ENCODE measurements around the gene LYZ. TPM values are rescaled to one million over a fixed set of nuclear protein-coding genes. Genes with fewer than 3 reads are reported as not detected.

Gene LYZ
- total RNA-seq, 1 experiment from 2014 or later, result not detected

- no peak overlapping the region for H4K5ac ChIP-seq (ENCODE audit: insufficient read length, low read depth, low read length)
- H3K18ac ChIP-seq (ENCODE audit: insufficient read length, low read depth, low read length), result no peak overlapping the region
- H2AFZ ChIP-seq (ENCODE audit: low read length), result no peak overlapping the region
- WGBS (ENCODE audit: extremely low coverage, insufficient read length, low lambda C conversion rate), result no CpG with 5 or more reads among the region's 1 CpG
- no peak overlapping the region for H4K8ac ChIP-seq (replicated peaks; ENCODE audit: insufficient read length, low read depth, low read length)
- no peaks in the 10 kb centered on the region for H3K79me2 ChIP-seq (ENCODE audit: insufficient read depth, low read length)
- H2BK20ac ChIP-seq (ENCODE audit: low read depth, low read length, poor library complexity, severe bottlenecking), result no peak overlapping the region
- no peaks in the 10 kb centered on the region for H3K9me3 ChIP-seq (ENCODE audit: control insufficient read depth, low read depth, low read length)
- no peak overlapping the region for H3K56ac ChIP-seq (ENCODE audit: insufficient read length, low read depth, low read length)
- TF ChIP-seq CTCF (conservative IDR thresholded peaks at IDR 0.05), result no peak
- no peak overlapping the region for H2BK12ac ChIP-seq (ENCODE audit: insufficient read length, low read depth, low read length)
- no peak overlapping the region for H2BK5ac ChIP-seq (ENCODE audit: insufficient read length, low read length)
- no peak overlapping the region for H2AK5ac ChIP-seq (ENCODE audit: insufficient read length, low read length)
- H3K27me3 ChIP-seq (ENCODE audit: insufficient read depth, low read length), result no peaks in the 10 kb centered on the region
- no peaks in the 10 kb centered on the region for H3K23me2 ChIP-seq (ENCODE audit: insufficient read length, low read depth, low read length, poor library complexity, severe bottlenecking)
- H3K27me3 Mint-ChIP-seq (ENCODE audit: low read depth), result no peaks in the 10 kb centered on the region
- no peak overlapping the region for H4K91ac ChIP-seq (ENCODE audit: insufficient read length, low read depth, low read length)
- H3K27ac ChIP-seq (ENCODE audit: insufficient read length, low read depth, low read length), result no peak overlapping the region
- no peaks in the 10 kb centered on the region for H3K36me3 Mint-ChIP-seq (ENCODE audit: insufficient read depth in 1 of 3, low read depth in 3 of 3)
- no peak overlapping the region for H2BK15ac ChIP-seq (ENCODE audit: low read depth, low read length)
- H3K14ac ChIP-seq (ENCODE audit: insufficient read depth, low read length), result no peak overlapping the region
- no peak for DNase-seq
- no peaks in the 10 kb centered on the region for H4K20me1 ChIP-seq (ENCODE audit: control insufficient read depth, insufficient read depth, insufficient read length)
- no peak overlapping the region for H3K9ac ChIP-seq (ENCODE audit: extremely low read depth, insufficient read length, low read length)
- H3K27ac Mint-ChIP-seq, result no peak overlapping the region
- H3K4ac ChIP-seq (ENCODE audit: low read depth, low read length), result no peak overlapping the region
- H3K4me1 ChIP-seq (ENCODE audit: insufficient read depth, low read length), result no peaks in the 10 kb centered on the region
- H3K23ac ChIP-seq (ENCODE audit: insufficient read length, low read depth, low read length), result no peak overlapping the region
- H3K4me2 ChIP-seq (ENCODE audit: insufficient read depth, insufficient read length, low read length), result no peak overlapping the region
- H2BK120ac ChIP-seq (ENCODE audit: low read depth, low read length, poor library complexity, severe bottlenecking), result no peak overlapping the region
- no peaks in the 10 kb centered on the region for H3K79me1 ChIP-seq (ENCODE audit: insufficient read depth, low read depth, low read length, poor library complexity, severe bottlenecking)
- no peak overlapping the region for H3T11ph ChIP-seq (ENCODE audit: low read length)
- H3K9me3 Mint-ChIP-seq, result no peaks in the 10 kb centered on the region
- H3K4me1 Mint-ChIP-seq, result peaks cover 9% of the 10 kb centered on the region in 2 experiments
- no peak overlapping the region for H3K4me3 Mint-ChIP-seq
Measured at GRCh38 chr12:69350777-69351176, 2.6 kb downstream of the LYZ start.
